A673 (cell line): ENCODE results near the gene WIF1.

Experiments
- CTCF ChIP-seq: fragments of 300-800, 200-600 bp; sonication (generic); conservative IDR thresholded peaks from 2 replicates; pipeline ENCODE4 v1.5.1; 2017; ENCODE audit warnings: low read depth, mild to moderate bottlenecking, antibody characterized with exemption, low read length, moderate library complexity, mixed read lengths
- EZH2 ChIP-seq: fragments of 200-600 bp; sonication (generic); IDR thresholded peaks from 2 replicates; pipeline ENCODE4 v1.6.1; 2017; ENCODE audit warnings: borderline replicate concordance, low read depth, mild to moderate bottlenecking, mixed read lengths, antibody characterized with exemption, low read length; ENCODE audit not compliant: poor library complexity, severe bottlenecking

- no peak for TF ChIP-seq CTCF
- TF ChIP-seq EZH2 = no peak
These were observed 96.0 kb downstream of the WIF1 start for GRCh38 chr12:65025136-65025535.
